ENCODE data around the gene ADGRE1. TPM values are rescaled to one million over a fixed set of nuclear protein-coding genes. Genes with fewer than 3 reads are reported as not detected.
A peak's percentile ranks its signal among the peaks of the same experiment; 100 is the strongest.
"Not testable (repeated sequence)": the region's sequence is repeated elsewhere in the genome, so short reads cannot be mapped to it uniquely, and the experiment has no call there.

Gene ADGRE1
- total and polyA plus RNA-seq, 9 donors: 0.04 to 0.28 (median 0.15) TPM; not detected in 1

GRCh38 chr19:6854758-6855157 is 32.6 kb upstream of the ADGRE1 start:
- Histone ChIP-seq H3K4me1 (ENCODE audit: control insufficient read depth, insufficient read depth, low read length) (no peaks in the 10 kb centered on the region), H3K36me3 (ENCODE audit: control insufficient read depth, insufficient read depth, low read length) (no peaks in the 10 kb centered on the region), H3K27ac (ENCODE audit: low read length) (no peak overlapping the region), H3K27me3 (ENCODE audit: control insufficient read depth, insufficient read depth, low read length) (no peaks in the 10 kb centered on the region), H3K9me3 (replicated peaks; ENCODE audit: control insufficient read depth, low read depth, low read length) (no peaks in the 10 kb centered on the region), H3K4me3 (ENCODE audit: low read length) (no peak overlapping the region)
- no peak for DNase-seq
- WGBS (ENCODE audit: insufficient coverage): 72% methylated on average over 2 of the region's 2 CpGs

- no peak for DNase-seq
- WGBS (ENCODE audit: insufficient coverage): 51% methylated on average over 12 of the region's 14 CpGs
- Histone ChIP-seq H3K9me3 (replicated peaks; ENCODE audit: control insufficient read depth, low read depth, low read length) (no peaks in the 10 kb centered on the region), H3K27me3 (ENCODE audit: control insufficient read depth, insufficient read depth, low read length) (no peaks in the 10 kb centered on the region), H3K4me1 (ENCODE audit: control insufficient read depth, insufficient read depth, low read length) (no peaks in the 10 kb centered on the region), H3K27ac (ENCODE audit: low read length) (no peak overlapping the region), H3K4me3 (ENCODE audit: low read length) (no peak overlapping the region), H3K36me3 (ENCODE audit: control insufficient read depth, insufficient read depth, low read length) (no peaks in the 10 kb centered on the region)
These were observed 30.5 kb upstream of the ADGRE1 start for GRCh38 chr19:6856749-6857372.

DNA sequence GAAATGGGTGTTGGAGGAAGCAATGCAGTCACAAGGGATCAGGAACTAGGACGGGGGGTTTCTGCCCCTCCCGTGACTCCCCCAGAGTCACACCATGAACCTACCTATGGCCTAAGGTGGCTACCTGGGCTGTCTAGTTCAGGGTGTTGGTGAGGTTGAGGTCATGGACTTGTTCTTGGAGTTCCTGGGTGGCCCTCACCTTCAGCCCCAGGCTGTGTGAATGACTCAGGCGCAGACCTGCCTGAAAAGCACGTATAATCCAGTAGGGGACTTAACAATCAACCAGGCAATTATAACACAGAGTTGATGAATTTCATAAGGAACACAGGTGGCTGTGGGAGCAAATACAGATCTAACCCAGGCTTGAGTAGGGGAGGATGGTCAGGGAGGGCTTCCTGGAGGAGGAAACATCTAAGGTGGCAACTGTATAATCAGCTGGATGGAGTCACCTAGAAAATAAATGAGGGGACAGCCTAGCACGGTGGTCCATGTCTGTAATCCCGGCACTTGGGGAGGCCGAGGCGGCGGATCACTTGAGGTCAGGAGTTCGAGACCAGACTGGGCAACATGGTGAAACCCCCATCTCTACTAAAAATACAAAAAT is 25.6 kb upstream of the ADGRE1 start:
- Histone ChIP-seq H3K9me3 (replicated peaks; ENCODE audit: control insufficient read depth, low read depth, low read length) (no peaks in the 10 kb centered on the region), H3K4me1 (ENCODE audit: control insufficient read depth, insufficient read depth, low read length) (no peaks in the 10 kb centered on the region), H3K27ac (ENCODE audit: low read length) (no peak overlapping the region), H3K36me3 (ENCODE audit: control insufficient read depth, insufficient read depth, low read length) (no peaks in the 10 kb centered on the region), H3K27me3 (ENCODE audit: control insufficient read depth, insufficient read depth, low read length) (no peaks in the 10 kb centered on the region), H3K4me3 (ENCODE audit: low read length) (no peak overlapping the region)
- DNase-seq: no peak
- no CpG with 5 or more reads among the region's 10 CpGs for WGBS (ENCODE audit: insufficient coverage)

DNA sequence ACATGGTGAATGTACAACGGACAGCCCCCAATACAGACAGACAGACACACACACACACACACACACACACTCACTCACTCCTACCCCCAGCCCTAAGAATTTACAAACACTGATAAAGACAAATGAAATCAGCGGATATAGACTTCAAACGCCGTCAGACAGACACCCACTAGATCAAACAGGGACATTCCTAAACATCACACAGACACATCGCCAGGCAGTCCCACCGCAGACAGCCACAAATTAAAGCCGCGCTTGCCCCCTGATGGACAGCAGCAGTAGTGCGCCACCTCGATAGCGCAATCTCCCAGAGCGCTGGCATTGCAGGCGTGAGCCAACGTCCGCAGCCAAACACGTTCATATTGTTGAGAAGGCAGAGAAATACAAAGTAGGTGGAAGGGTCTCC is 24.7 kb upstream of the ADGRE1 start:
- Histone ChIP-seq H3K4me1 (ENCODE audit: control insufficient read depth, insufficient read depth, low read length) (no peaks in the 10 kb centered on the region), H3K9me3 (replicated peaks; ENCODE audit: control insufficient read depth, low read depth, low read length) (no peaks in the 10 kb centered on the region), H3K4me3 (ENCODE audit: low read length) (no peak overlapping the region), H3K36me3 (ENCODE audit: control insufficient read depth, insufficient read depth, low read length) (no peaks in the 10 kb centered on the region), H3K27ac (ENCODE audit: low read length) (no peak overlapping the region), H3K27me3 (ENCODE audit: control insufficient read depth, insufficient read depth, low read length) (no peaks in the 10 kb centered on the region)
- peak; percentile 71 for DNase-seq
- WGBS (ENCODE audit: insufficient coverage): 2% methylated on average over 11 of the region's 16 CpGs

- no peaks in the 10 kb centered on the region for H3K4me1 ChIP-seq (ENCODE audit: control insufficient read depth, insufficient read depth, low read length)
- WGBS (ENCODE audit: insufficient coverage): 73% methylated on average over 4 of the region's 9 CpGs
- no peak overlapping the region for H3K27ac ChIP-seq (ENCODE audit: low read length)
- no peak for DNase-seq
- H3K9me3 ChIP-seq (replicated peaks; ENCODE audit: control insufficient read depth, low read depth, low read length): no peaks in the 10 kb centered on the region
- no peaks in the 10 kb centered on the region for H3K27me3 ChIP-seq (ENCODE audit: control insufficient read depth, insufficient read depth, low read length)
- no peak overlapping the region for H3K4me3 ChIP-seq (ENCODE audit: low read length)
- H3K36me3 ChIP-seq (ENCODE audit: control insufficient read depth, insufficient read depth, low read length): no peaks in the 10 kb centered on the region
These were observed 22.9 kb upstream of the ADGRE1 start for GRCh38 chr19:6864325-6864940.

GRCh38 chr19:6865849-6866248 is 21.5 kb upstream of the ADGRE1 start:
- Histone ChIP-seq H3K4me3 (ENCODE audit: low read length) (no peak overlapping the region), H3K4me1 (ENCODE audit: control insufficient read depth, insufficient read depth, low read length) (no peaks in the 10 kb centered on the region), H3K9me3 (replicated peaks; ENCODE audit: control insufficient read depth, low read depth, low read length) (no peaks in the 10 kb centered on the region), H3K36me3 (ENCODE audit: control insufficient read depth, insufficient read depth, low read length) (no peaks in the 10 kb centered on the region), H3K27me3 (ENCODE audit: control insufficient read depth, insufficient read depth, low read length) (no peaks in the 10 kb centered on the region), H3K27ac (ENCODE audit: low read length) (no peak overlapping the region)
- WGBS (ENCODE audit: insufficient coverage): 71% methylated on average over 8 of the region's 10 CpGs
- DNase-seq: no peak

- Histone ChIP-seq H3K4me1 (ENCODE audit: control insufficient read depth, insufficient read depth, low read length) (no peaks in the 10 kb centered on the region), H3K36me3 (ENCODE audit: control insufficient read depth, insufficient read depth, low read length) (no peaks in the 10 kb centered on the region), H3K4me3 (ENCODE audit: low read length) (no peak overlapping the region), H3K27ac (ENCODE audit: low read length) (no peak overlapping the region), H3K27me3 (ENCODE audit: control insufficient read depth, insufficient read depth, low read length) (no peaks in the 10 kb centered on the region), H3K9me3 (replicated peaks; ENCODE audit: control insufficient read depth, low read depth, low read length) (no peaks in the 10 kb centered on the region)
- DNase-seq: no peak
- 60% methylated on average over 6 of the region's 6 CpGs for WGBS (ENCODE audit: insufficient coverage)
These were observed 20.6 kb upstream of the ADGRE1 start for GRCh38 chr19:6866741-6867151.

DNA sequence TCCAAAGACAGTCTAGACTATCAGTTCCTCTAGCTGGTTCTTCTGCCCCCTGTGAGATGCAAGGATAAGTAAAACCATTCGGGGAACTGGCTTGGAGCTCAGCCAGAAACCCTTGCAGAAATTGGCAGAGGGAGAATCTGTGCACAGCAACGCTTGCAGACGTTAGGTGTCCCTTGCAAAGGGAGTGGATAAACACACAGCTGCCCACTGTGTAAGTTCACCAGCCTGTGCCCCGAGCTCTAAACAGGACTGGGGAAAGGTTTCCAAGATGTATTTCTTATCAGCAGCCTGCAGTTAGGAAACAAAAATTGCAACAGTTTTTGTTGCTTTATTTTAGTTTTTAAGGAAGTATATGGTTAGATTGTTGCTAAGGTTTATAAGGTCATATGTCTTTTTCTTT is 19.0 kb upstream of the ADGRE1 start:
- H3K36me3 ChIP-seq (ENCODE audit: control insufficient read depth, insufficient read depth, low read length): no peaks in the 10 kb centered on the region
- 18% methylated on average over 4 of the region's 4 CpGs for WGBS (ENCODE audit: insufficient coverage)
- H3K4me1 ChIP-seq (ENCODE audit: control insufficient read depth, insufficient read depth, low read length): no peaks in the 10 kb centered on the region
- no peaks in the 10 kb centered on the region for H3K27me3 ChIP-seq (ENCODE audit: control insufficient read depth, insufficient read depth, low read length)
- H3K4me3 ChIP-seq (ENCODE audit: low read length): no peak overlapping the region
- no peak overlapping the region for H3K27ac ChIP-seq (ENCODE audit: low read length)
- no peaks in the 10 kb centered on the region for H3K9me3 ChIP-seq (replicated peaks; ENCODE audit: control insufficient read depth, low read depth, low read length)
- peak; percentile 51 for DNase-seq

- H3K36me3 ChIP-seq (ENCODE audit: control insufficient read depth, insufficient read depth, low read length); H3K27ac ChIP-seq (ENCODE audit: low read length); DNase-seq; H3K4me3 ChIP-seq (ENCODE audit: low read length); H3K27me3 ChIP-seq (ENCODE audit: control insufficient read depth, insufficient read depth, low read length); H3K4me1 ChIP-seq (ENCODE audit: control insufficient read depth, insufficient read depth, low read length); H3K9me3 ChIP-seq (replicated peaks; ENCODE audit: control insufficient read depth, low read depth, low read length): not testable (repeated sequence)
- WGBS (ENCODE audit: insufficient coverage): 88% methylated on average over 6 of the region's 22 CpGs
These were observed 18.1 kb upstream of the ADGRE1 start for GRCh38 chr19:6869151-6869882.

DNA sequence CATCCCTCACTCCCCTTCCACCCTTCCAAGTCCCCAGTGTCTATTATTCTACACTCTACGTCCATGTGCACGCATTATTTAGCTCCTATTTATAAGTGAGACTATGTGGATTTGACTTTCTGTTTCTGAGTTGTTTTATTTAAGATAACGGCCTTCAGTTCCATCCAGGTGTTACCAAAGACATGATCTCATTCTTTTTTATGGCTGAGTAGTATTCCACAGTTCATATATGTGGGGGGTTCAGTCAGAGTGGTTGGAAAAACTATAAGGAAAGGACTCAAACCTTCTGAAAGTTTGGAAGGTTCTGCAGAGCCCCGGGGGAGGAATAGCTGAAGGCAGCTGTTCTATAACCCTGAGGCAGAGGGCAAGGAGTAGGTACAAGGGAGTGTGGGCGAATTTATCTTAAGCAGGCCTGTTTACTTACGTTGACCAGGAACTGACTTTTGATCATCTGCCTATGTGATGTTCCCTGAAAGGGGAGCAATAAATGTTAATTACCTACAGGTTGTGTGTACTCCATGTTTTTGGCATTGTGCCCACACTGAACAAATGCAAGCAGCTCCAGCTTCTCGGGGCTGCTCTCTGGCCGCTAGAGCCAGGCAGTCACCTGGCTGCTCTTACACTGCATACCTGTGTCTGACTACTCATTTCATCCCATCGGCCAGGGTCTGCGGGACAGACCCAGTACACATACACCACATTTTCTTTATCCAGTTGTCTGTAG is 13.5 kb upstream of the ADGRE1 start:
- Histone ChIP-seq H3K9me3 (replicated peaks; ENCODE audit: control insufficient read depth, low read depth, low read length) (peaks cover 4% of the 10 kb centered on the region), H3K27ac (ENCODE audit: low read length) (no peak overlapping the region), H3K27me3 (ENCODE audit: control insufficient read depth, insufficient read depth, low read length) (no peaks in the 10 kb centered on the region), H3K36me3 (ENCODE audit: control insufficient read depth, insufficient read depth, low read length) (no peaks in the 10 kb centered on the region), H3K4me1 (ENCODE audit: control insufficient read depth, insufficient read depth, low read length) (no peaks in the 10 kb centered on the region), H3K4me3 (ENCODE audit: low read length) (no peak overlapping the region)
- no peak for DNase-seq
- WGBS (ENCODE audit: insufficient coverage): 75% methylated on average over 5 of the region's 10 CpGs
